HFF-Myc (cell line): ENCODE measurements around the gene SPATS2L.

ENCODE experiments used
- DNase-seq: peaks from one replicate; pipeline ENCODE4 v3.0.0-alpha.2; 2011; ENCODE audit warnings: low read depth; ENCODE audit errors: extremely low read depth
- H3K4me3 ChIP-seq: replicated peaks from 2 replicates; pipeline ENCODE4 v1.5.1; 2011; ENCODE audit warnings: low read depth, mild to moderate bottlenecking, control low read depth, low read length
- CTCF ChIP-seq: IDR thresholded peaks from 2 replicates; pipeline ENCODE4 v1.5.1; 2012; ENCODE audit warnings: mild to moderate bottlenecking, low read depth, low read length, control low read depth; ENCODE audit errors: missing control alignments

Gene SPATS2L

GRCh38 chr2:200288670-200289429 is 17.6 kb upstream of the SPATS2L start:
- no peak overlapping the region for H3K4me3 ChIP-seq
- DNase-seq: peak; percentile 85
- no peak for TF ChIP-seq CTCF

GRCh38 chr2:200296118-200296517 is 10.4 kb upstream of the SPATS2L start:
- no peak for DNase-seq
- TF ChIP-seq CTCF: no peak
- H3K4me3 ChIP-seq: no peak overlapping the region

- no peak for DNase-seq
- no peak overlapping the region for H3K4me3 ChIP-seq
- TF ChIP-seq CTCF: no peak
These were observed 9.4 kb upstream of the SPATS2L start for GRCh38 chr2:200297100-200297499.

- no peak overlapping the region for H3K4me3 ChIP-seq
- TF ChIP-seq CTCF: no peak
These were observed 8.5 kb upstream of the SPATS2L start for GRCh38 chr2:200297989-200298388.

GRCh38 chr2:200298816-200299215 is 7.7 kb upstream of the SPATS2L start:
- no peak for TF ChIP-seq CTCF
- no peak overlapping the region for H3K4me3 ChIP-seq
- no peak for DNase-seq

More at GRCh38 chr2:200297989-200298388, 8.5 kb upstream of the SPATS2L start:
- DNase-seq: no peak

- no peak for TF ChIP-seq CTCF
- no peak for DNase-seq
These were observed 6.4 kb upstream of the SPATS2L start for GRCh38 chr2:200300065-200300464.

GRCh38 chr2:200300638-200301314 is 5.7 kb upstream of the SPATS2L start:
- no peak overlapping the region for H3K4me3 ChIP-seq
- TF ChIP-seq CTCF: no peak
- peak; percentile 40 for DNase-seq

More at GRCh38 chr2:200300065-200300464, 6.4 kb upstream of the SPATS2L start:
- no peak overlapping the region for H3K4me3 ChIP-seq
